ENCODE data around the gene FASTK. TPM values are rescaled to one million over a fixed set of nuclear protein-coding genes. Genes with fewer than 3 reads are reported as not detected.
"Not testable (repeated sequence)": the region's sequence is repeated elsewhere in the genome, so short reads cannot be mapped to it uniquely, and the experiment has no call there.

The FASTK gene
- total RNA-seq, 1 donor from 2014 or later = 59.3 TPM

- peak; percentile 21 for DNase-seq (ENCODE audit: low read depth)
Observed at GRCh38 chr7:151046603-151047573, 33.7 kb downstream of the FASTK start.

DNA sequence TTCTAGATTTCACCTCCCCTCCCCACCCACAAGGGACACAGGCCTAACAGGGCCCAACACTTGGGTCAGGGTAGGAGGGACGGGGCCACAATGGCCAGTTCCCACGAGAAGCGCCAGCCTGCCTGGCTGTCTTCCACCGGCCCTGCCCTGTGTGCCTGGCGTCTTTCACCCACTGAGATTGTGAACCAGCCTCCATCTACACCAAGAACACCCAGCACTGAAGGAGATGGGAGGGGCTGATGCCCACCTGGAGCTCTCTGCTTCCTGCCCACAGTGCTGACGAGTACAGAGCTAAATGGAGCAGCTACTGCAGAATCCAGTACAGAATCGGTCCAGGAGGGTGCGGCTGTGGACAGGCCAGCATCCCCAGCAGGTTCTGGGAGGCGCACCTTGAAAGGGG lies 34.6 kb downstream of the FASTK start:
- DNase-seq (ENCODE audit: low read depth) = no peak

DNA sequence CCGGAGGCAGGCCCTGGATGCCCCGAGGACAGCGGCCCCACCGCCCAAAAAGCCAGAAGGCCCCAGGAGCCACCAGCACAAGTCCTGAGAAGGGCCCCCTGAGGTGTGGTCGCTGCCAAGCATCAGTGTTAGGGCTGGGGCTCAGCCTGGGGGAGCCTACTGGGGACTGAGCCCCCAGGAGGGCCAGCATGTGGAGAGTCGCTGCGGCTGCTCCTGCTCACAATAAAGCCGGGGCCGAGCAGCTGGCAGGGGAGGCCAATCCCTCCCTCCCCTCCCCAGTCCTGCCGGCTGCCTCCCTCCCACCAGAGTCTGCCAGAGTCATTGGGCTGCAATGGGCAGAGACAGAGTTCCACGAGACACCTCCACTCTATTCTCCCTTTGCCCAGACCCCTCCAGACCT lies 35.3 kb downstream of the FASTK start:
- DNase-seq (ENCODE audit: low read depth) = no peak

DNA sequence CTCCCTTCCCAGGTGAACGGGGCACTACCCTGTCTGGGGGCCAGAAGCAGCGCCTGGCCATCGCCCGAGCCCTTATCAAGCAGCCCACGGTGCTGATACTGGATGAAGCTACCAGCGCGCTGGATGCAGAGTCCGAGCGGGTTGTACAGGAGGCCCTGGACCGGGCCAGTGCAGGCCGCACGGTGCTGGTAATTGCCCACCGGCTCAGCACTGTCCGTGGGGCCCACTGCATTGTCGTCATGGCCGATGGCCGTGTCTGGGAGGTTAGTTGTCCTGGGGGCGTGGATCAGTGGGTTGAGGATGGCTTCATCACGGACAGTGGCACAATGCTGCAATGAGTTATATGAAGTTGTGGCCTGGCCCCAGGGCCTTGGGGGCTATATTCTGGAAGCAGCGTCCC lies 36.6 kb downstream of the FASTK start:
- no peak for DNase-seq (ENCODE audit: low read depth)

DNA sequence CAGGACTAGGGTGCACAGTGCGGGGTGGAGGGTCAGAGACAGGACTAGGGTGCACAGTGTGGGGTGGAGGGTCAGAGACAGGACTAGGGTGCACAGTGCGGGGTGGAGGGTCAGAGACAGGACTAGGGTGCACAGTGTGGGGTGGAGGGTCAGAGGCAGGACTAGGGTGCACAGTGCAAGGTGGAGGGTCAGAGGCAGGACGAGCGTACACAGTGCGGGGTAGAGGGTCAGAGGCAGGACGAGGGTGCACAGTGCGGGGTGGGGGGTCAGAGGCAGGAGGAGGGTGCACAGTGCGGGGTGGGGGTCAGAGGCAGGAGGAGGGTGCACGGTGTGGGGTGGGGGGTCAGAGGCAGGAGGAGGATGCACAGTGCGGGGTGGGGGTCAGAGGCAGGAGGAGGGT lies 37.2 kb downstream of the FASTK start:
- DNase-seq (ENCODE audit: low read depth) = not testable (repeated sequence)

DNA sequence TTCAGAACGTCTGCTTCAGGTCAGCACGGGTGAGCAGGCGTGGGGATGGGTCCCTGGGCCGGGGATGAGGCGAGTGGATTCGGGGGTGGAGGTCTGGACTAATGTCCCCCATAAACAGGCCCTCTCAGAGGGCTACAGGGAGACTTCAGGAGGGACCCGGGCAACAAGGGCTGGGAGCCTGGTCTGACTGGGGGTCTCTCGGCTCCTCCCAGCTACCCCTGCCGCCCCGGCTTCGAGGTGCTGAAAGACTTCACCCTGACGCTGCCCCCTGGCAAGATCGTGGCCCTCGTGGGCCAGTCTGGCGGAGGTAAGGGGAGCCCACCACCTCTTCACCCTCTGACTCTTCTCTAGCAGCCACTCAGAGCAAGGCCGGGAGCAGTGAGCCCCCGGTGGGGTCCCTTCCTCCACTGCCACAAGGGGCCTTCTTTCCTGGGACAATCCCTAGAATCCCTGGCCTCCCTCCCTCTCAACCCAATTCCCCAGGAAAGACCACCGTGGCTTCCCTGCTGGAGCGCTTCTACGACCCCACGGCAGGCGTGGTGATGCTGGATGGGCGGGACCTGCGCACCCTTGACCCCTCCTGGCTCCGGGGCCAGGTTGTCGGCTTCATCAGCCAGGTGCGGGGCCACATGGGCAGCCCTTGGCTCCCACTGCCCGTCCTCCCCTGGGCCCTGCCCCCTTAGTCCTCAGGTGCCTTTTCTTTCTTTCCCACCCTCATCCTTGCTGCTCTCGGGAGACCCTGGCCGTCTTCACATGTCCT lies 39.8 kb downstream of the FASTK start:
- DNase-seq (ENCODE audit: low read depth) = no peak

- DNase-seq (ENCODE audit: low read depth) = no peak
Observed at GRCh38 chr7:151039850-151040548, 40.6 kb downstream of the FASTK start.

DNA sequence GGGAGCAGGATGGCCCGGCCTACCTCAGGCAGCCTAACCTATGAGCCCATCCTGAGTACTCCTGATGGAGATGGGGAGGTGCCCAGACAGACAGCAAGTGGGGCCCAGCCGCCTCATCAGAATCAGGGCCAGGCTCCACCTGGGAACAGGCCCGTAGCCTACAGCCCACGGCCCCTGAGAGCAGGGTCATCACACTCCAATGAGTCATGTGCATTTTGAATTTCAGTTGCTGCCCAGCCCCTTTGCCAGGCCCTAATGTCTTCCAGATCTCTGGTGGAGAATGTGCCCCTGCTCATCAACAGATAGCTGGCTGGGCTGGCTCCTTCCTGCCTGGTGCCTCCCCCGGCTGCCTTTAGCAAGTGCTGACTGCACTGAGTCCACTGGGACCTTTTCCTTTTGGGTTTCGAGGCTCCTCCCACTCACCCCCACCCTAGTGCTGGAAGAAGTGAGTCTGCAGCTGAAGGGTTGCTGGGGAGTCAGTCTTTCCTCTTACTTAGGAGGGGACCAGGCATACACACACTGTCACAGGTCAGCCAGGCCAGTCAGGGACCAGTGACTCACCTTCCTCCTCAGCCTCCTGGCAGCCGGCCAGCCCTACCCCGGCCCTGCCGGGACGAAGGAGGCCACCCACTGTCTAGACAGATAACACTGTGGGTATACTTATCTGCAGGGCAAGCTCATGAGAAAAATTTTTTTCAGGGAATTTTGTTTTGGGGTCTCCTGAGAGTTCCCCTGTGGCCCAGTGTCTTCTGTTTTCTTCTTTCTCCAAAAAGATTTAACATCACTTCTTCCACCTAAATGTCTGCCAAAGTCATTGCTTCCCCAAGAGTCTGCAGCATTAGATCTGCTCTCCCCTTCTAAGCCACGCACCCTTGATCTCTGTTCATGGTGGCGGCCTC lies 41.4 kb downstream of the FASTK start:
- peak; percentile 88 for DNase-seq (ENCODE audit: low read depth)

GRCh38 chr7:151035902-151036301 lies 44.7 kb downstream of the FASTK start:
- DNase-seq (ENCODE audit: low read depth) = no peak

GRCh38 chr7:151035026-151035717 lies 45.4 kb downstream of the FASTK start:
- no peak for DNase-seq (ENCODE audit: low read depth)

DNA sequence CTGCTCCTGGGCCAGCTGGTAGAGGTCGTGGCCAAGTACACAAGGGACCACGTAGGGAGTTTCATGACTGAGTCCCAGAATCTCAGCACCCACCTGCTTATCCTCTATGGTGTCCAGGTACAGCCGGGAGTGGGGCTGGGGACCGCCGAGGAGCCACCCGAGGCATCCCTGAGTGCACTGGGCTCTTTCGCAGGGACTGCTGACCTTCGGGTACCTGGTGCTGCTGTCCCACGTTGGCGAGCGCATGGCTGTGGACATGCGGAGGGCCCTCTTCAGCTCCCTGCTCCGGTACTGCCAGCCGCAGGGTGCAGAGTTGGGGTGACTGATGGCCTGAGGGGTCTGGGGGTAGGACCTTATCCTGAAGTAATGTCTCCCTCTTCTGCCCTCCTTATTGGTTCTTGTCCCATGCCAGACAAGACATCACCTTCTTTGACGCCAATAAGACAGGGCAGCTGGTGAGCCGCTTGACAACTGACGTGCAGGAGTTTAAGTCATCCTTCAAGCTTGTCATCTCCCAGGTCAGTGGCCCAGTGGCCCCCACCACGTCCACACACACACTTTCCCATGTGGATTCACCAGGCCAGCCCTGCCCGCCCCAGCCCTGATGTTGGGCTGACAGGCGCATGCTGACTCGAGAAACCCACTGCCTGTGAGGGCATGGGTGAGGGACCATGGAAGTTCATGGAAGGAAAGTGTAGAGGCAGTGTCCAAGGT lies 46.1 kb downstream of the FASTK start:
- DNase-seq (ENCODE audit: low read depth) = no peak

DNA sequence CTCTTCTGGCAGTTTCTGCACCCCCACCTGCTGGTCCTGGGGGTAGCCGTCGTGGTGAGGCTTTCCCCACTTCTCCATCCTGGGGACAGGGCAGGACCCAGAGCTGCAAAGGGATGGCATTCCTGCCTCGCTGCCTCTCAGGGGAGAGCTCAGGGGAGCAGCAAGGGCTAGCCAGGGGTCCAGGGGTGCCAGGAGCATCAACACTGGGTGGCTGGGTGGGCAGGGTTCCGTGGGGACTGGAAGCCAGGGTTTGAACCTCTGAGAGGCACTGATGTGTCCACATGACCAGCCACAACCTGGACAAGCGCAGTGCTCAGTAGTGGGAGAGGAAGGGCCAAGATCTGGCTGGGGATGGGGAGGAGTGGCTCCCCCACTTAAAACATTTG lies 46.8 kb downstream of the FASTK start:
- no peak for DNase-seq (ENCODE audit: low read depth)

- DNase-seq (ENCODE audit: low read depth) = no peak
Observed at GRCh38 chr7:151032936-151033863, 47.4 kb downstream of the FASTK start.

DNA sequence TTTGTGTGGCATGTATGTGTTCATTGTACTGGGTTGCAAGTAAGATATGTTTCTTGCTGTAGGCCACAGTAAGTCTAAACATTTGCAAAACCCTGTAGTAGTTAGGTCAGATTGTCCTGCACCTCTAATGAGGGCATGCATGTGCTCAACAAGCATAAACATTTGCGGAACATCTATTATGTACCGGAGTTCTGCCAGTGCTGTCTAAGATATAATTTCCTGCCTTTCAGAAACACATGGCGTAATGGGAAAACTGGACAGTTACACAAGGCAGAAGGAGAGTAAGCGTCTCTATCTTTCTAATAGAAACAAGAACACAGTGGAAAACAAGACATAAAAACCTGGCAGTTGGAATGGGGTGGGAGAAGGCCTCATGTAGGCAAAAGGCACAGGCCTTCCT lies 49.6 kb downstream of the FASTK start:
- no peak for DNase-seq (ENCODE audit: low read depth)

- DNase-seq (ENCODE audit: low read depth) = no peak
Observed at GRCh38 chr7:151028948-151029501, 51.6 kb downstream of the FASTK start.

DNA sequence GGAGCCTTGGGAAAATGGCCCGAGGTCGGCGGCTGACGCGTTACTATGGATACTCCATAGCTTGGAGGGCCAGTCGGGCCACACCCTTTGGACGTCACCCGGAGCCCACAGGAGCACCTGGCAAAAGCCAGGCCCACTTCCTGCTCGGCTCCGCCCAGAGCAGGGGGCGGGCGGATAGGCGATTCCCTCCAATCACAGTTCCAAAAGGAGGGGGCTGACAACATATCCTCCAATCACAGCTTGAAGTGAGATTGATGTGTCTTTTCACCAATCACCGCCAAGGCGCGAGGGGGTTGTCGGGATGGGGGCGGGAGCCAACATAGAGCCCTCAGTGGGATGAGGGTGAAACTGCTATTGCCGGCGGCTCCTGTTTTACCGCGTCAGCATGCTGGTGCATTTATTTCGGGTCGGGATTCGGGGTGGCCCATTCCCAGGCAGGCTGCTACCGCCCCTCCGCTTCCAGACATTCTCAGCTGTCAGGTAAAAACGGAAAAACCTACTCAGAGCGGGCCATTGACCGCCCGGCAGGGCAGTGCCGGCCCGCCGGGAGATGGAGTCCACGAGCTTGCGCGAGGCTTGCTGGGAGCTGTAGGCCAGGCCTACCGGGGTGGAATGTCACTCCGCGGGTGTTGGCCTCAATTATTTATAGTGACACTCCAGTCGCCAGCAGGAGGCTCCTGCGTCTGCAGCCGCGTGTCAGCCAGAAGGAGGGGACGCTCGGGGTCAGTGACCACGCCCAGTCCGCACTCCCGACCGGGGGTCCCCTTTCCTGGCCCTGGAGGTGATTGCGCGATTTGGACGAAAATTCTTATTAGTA lies 52.3 kb downstream of the FASTK start, which contains the start of gene ABCB8:
Gene ABCB8 (plus strand): TSS at position 320 of the 817 bp plus-strand sequence. CDS start 66 bp downstream, at position 386.
- peak; percentile 98 for DNase-seq (ENCODE audit: low read depth)

GRCh38 chr7:151027728-151028130 lies 52.9 kb downstream of the FASTK start:
- not testable (repeated sequence) for DNase-seq (ENCODE audit: low read depth)
